GM12878 (cell line): Measurements from ENCODE around the gene FAM210A.

Source experiments
- BRCA1 ChIP-seq: IDR thresholded peaks from 2 replicates; pipeline ENCODE4 v1.6.1; 2011; ENCODE audit warnings: low read depth, low read length, improper control_type of control experiment
- CBFB ChIP-seq: IDR thresholded peaks from 2 replicates; pipeline ENCODE4 v1.6.1; 2016; ENCODE audit warnings: antibody characterized with exemption, low read depth
- CTCF ChIP-seq, 3 experiments: IDR thresholded peaks in 2 of 3; conservative IDR thresholded peaks in 1 of 3; 2 replicates each; pipeline ENCODE4 v1.5.1; 2011; ENCODE audit warnings: low read depth in 3 of 3, low read length in 3 of 3, mild to moderate bottlenecking in 3 of 3, control low read depth in 2 of 3, moderate library complexity in 2 of 3, inconsistent platforms in 1 of 3, mixed read lengths in 1 of 3; ENCODE audit not compliant: control insufficient read depth in 2 of 3, insufficient read depth in 1 of 3; ENCODE audit errors: extremely low read depth in 1 of 3
- ELK1 ChIP-seq: IDR thresholded peaks from 2 replicates; pipeline ENCODE4 v1.6.1; 2012; ENCODE audit warnings: low read depth, low read length, improper control_type of control experiment
- ETV6 ChIP-seq, 2 experiments: fragments of 450-650 bp in 1 of 2; IDR thresholded peaks in 1 of 2; conservative IDR thresholded peaks in 1 of 2; 2 replicates each; pipeline ENCODE4 v1.6.1; 2014; ENCODE audit warnings: antibody characterized with exemption in 1 of 2, borderline replicate concordance in 1 of 2, low read depth in 1 of 2, mild to moderate bottlenecking in 1 of 2, moderate library complexity in 1 of 2
- POLR2A ChIP-seq: IDR thresholded peaks from 2 replicates; pipeline ENCODE4 v1.6.1; 2011; ENCODE audit warnings: low read depth, mild to moderate bottlenecking, low read length
- RFX5 ChIP-seq: IDR thresholded peaks from 2 replicates; pipeline ENCODE4 v1.6.1; 2011; ENCODE audit warnings: low read depth, low read length, improper control_type of control experiment
- SRF ChIP-seq, 2 experiments: IDR thresholded peaks; 2 replicates each; pipeline ENCODE4 v1.6.1; 2011; ENCODE audit warnings: low read depth in 2 of 2, low read length in 2 of 2, mild to moderate bottlenecking in 1 of 2, moderate library complexity in 1 of 2
- TAF1 ChIP-seq: IDR thresholded peaks from 2 replicates; pipeline ENCODE4 v1.6.1; 2011; ENCODE audit warnings: mild to moderate bottlenecking, low read depth, low read length, borderline replicate concordance
- TBL1XR1 ChIP-seq: IDR thresholded peaks from 2 replicates; pipeline ENCODE4 v1.6.1; 2012; ENCODE audit warnings: low read depth, low read length, improper control_type of control experiment
- TCF12 ChIP-seq: IDR thresholded peaks from 2 replicates; pipeline ENCODE4 v1.6.1; 2011; ENCODE audit warnings: low read depth, mild to moderate bottlenecking, low read length
- USF2 ChIP-seq: IDR thresholded peaks from 2 replicates; pipeline ENCODE4 v1.6.1; 2011; ENCODE audit warnings: low read depth, low read length, improper control_type of control experiment, borderline replicate concordance
- ZNF687 ChIP-seq: fragments of 450-650 bp; IDR thresholded peaks from 2 replicates; pipeline ENCODE4 v1.6.1; 2017; ENCODE audit warnings: mild to moderate bottlenecking, moderate library complexity

- TF ChIP-seq TAF1 (no peak), USF2 (no peak), BRCA1 (no peak), RFX5 (no peak), TCF12 (no peak), TBL1XR1 (no peak), SRF (IDR thresholded peaks at IDR 0.05; ENCODE audit: low read depth in 2 of 2, low read length in 2 of 2) (no peak), ELK1 (no peak), CBFB (no peak), ETV6 (conservative IDR thresholded peaks at IDR 0.05 in 1 of 2, IDR thresholded peaks at IDR 0.05 in 1 of 2; ENCODE audit: borderline replicate concordance in 1 of 2, low read depth in 1 of 2) (no peak), CTCF (IDR thresholded peaks at IDR 0.05 in 2 of 3, conservative IDR thresholded peaks at IDR 0.05 in 1 of 3; ENCODE audit: control insufficient read depth in 2 of 3, extremely low read depth in 1 of 3, insufficient read depth in 1 of 3, low read depth in 3 of 3, low read length in 3 of 3) (no peak), ZNF687 (no peak), POLR2A (no peak)
Observed at GRCh38 chr18:13715330-13715729, 11.0 kb downstream of the FAM210A start.
